ENCODE results near the gene SLC7A1.

DNA sequence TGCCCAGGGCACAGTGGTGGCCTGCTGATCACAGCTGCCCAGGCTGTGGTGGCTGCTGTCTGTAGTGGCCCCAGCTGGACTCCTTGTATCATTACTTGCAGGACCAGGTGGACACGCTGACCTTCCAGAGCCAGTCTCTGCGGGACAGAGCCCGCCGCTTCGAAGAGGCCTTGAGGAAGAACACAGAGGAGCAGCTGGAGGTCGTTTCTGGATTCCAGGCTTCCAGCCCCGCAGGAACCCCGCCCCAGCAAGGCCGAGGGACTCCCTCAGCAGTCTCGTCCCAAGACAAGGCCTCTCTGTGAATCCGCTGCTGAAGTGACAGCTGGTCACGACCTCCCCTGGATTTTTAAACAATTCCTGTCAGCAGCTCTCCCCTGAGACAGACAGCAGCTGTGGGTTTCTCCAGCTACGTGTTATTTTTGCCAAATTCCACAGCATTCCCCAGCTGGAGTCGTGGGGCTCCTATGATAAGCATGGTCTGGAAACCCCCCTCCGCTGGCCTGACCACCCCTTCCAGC lies 98.3 kb downstream of the SLC7A1 start:
- no peak for TF ChIP-seq POLR2A (IDR thresholded peaks at IDR 0.05)
- TF ChIP-seq, protein P1, sequence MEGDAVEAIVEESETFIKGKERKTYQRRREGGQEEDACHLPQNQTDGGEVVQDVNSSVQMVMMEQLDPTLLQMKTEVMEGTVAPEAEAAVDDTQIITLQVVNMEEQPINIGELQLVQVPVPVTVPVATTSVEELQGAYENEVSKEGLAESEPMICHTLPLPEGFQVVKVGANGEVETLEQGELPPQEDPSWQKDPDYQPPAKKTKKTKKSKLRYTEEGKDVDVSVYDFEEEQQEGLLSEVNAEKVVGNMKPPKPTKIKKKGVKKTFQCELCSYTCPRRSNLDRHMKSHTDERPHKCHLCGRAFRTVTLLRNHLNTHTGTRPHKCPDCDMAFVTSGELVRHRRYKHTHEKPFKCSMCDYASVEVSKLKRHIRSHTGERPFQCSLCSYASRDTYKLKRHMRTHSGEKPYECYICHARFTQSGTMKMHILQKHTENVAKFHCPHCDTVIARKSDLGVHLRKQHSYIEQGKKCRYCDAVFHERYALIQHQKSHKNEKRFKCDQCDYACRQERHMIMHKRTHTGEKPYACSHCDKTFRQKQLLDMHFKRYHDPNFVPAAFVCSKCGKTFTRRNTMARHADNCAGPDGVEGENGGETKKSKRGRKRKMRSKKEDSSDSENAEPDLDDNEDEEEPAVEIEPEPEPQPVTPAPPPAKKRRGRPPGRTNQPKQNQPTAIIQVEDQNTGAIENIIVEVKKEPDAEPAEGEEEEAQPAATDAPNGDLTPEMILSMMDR (IDR thresholded peaks at IDR 0.05 in 4 of 5, conservative IDR thresholded peaks at IDR 0.05 in 1 of 5), result no peak
